ENCODE results near the gene DLG2. TPM values are rescaled to one million over a fixed set of nuclear protein-coding genes. Genes with fewer than 3 reads are reported as not detected.

DLG2 gene
- total RNA-seq, 1 experiment from 2014 or later = 17.5 TPM

DNA sequence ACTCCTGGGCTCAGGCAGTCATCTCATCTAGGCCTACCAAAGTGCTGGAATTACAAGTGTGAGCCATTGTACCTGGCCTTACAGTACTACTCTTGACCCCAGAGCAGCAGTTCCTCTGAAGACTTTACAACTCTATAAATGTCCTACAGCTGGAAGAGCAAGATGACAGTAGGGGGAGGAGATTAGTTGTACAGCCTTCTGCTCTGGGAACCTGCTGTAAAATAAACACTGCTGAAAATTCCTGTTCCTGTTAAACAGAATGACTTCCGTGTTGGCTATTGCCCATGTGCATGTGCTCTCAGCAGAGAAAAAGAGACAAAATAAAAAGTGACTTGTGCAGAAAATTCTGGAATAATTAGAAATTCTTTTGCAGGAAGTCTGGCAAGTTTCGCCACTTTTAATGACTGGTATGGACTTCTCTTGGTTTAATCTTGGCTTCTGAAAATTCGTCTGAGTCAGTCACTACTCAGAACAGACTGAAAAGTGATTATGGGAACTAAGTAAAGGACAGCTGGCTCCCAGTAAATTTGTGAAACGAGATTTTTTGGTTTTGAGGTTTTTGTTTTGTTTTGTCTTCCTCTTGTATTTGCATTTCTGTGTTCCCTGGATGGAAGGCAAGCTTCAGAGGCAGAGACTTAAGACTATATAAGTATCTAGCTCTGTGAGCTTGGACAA lies 955.7 kb downstream of the DLG2 start:
- ChIA-PET POLR2A (no interaction called here), CTCF (no interaction called here)
- Mint-ChIP-seq H3K27ac (peak overlapping the region; percentile 50; the same call in 1 of the 2 replicates), H3K4me1 (peaks cover 51% of the 10 kb centered on the region), H3K36me3 (no peaks in the 10 kb centered on the region), H3K4me3 (no peak overlapping the region), H3K27me3 (ENCODE audit: low read depth) (no peaks in the 10 kb centered on the region), H3K9me3 (no peaks in the 10 kb centered on the region)
- DNase-seq (ENCODE audit: low spot score) (no peak), ATAC-seq (no peak)
- TF ChIP-seq ZNF317 (CRISPR knock-in tag; IDR thresholded peaks at IDR 0.05; ENCODE audit: borderline replicate concordance, low read depth) = no peak
- no peak for TF ChIP-seq NFYB (CRISPR knock-in tag; conservative IDR thresholded peaks at IDR 0.05; ENCODE audit: low read depth)
- no peak for TF ChIP-seq FOXP4 (CRISPR knock-in tag; IDR thresholded peaks at IDR 0.05)
- TF ChIP-seq, protein P1, sequence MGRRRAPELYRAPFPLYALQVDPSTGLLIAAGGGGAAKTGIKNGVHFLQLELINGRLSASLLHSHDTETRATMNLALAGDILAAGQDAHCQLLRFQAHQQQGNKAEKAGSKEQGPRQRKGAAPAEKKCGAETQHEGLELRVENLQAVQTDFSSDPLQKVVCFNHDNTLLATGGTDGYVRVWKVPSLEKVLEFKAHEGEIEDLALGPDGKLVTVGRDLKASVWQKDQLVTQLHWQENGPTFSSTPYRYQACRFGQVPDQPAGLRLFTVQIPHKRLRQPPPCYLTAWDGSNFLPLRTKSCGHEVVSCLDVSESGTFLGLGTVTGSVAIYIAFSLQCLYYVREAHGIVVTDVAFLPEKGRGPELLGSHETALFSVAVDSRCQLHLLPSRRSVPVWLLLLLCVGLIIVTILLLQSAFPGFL (CRISPR knock-in tag; IDR thresholded peaks at IDR 0.05; ENCODE audit: borderline replicate concordance) = no peak
- TF ChIP-seq CREB1 (CRISPR knock-in tag; IDR thresholded peaks at IDR 0.05) = no peak
- no peak for TF ChIP-seq SP1 (CRISPR knock-in tag; conservative IDR thresholded peaks at IDR 0.05)
- no peak for TF ChIP-seq ZNF396 (CRISPR knock-in tag; IDR thresholded peaks at IDR 0.05; ENCODE audit: borderline replicate concordance)
- TF ChIP-seq ZNF263 (CRISPR knock-in tag; IDR thresholded peaks at IDR 0.05; ENCODE audit: low read depth) = no peak
- no peak for TF ChIP-seq RELA (CRISPR knock-in tag; IDR thresholded peaks at IDR 0.05; ENCODE audit: borderline replicate concordance)
- no peak for TF ChIP-seq CREM (CRISPR knock-in tag; IDR thresholded peaks at IDR 0.05)

DNA sequence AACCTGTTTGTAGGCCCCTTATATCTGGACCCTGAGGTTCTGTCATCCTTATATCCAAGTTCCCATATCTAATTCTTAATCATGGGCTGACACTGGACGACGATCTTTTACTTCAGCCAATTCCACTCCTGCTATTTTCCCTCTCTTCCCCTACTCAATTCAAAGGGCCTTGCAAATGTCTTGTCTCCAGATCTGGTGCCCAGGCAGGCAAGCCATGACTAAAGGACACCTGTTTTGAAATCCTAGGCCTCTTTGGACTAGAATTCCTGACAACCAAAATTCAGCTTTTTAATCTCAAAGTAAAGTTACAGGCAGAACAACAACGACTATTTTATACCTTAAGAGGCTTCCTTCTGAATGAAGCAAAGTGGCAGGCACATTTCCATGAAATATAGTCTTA lies 963.4 kb downstream of the DLG2 start:
- TF ChIP-seq NFATC4 (CRISPR knock-in tag; IDR thresholded peaks at IDR 0.05) = no peak
- CTCF ChIA-PET = no interaction called here
- Mint-ChIP-seq H3K9me3 (peaks cover 17% of the 10 kb centered on the region), H3K27me3 (ENCODE audit: low read depth) (no peaks in the 10 kb centered on the region), H3K4me3 (no peak overlapping the region), H3K36me3 (peaks cover 13% of the 10 kb centered on the region), H3K4me1 (no peaks in the 10 kb centered on the region), H3K27ac (no peak overlapping the region)
- ATAC-seq (no peak), DNase-seq (ENCODE audit: low spot score) (no peak)
- POLR2A ChIA-PET = no interaction called here

DNA sequence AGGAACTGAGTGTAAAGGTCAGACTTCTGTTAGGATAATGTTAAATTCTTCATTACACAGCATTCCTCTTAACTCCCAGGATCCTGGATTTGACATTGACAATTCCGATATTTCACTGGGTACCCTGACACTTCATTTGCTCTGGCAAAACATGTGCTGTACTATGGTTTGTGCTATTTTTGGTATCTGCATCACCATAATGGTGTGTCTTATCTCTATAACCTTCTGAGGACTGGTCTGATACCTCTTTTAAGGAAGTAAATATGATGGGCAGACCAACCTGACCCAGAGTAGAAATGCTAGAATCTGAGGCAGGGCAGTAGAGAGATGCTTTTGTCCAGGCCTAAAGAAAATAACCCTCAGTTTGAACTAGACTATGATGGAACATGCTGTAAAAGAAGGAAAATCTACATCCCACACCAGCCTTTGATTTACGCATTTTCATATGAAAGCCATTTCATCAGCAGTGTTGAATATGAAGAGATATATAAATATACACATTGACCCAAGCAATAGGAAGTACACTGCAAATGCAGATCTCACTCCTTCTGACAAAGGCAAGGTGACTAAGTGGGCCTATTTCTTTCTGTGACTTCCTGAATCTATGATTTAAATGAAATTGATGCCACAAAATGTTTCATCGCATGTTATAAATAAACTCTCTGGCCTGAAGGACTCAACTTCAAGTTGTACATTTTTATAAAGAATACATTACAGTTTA lies 966.7 kb downstream of the DLG2 start:
- Mint-ChIP-seq H3K27ac (no peak overlapping the region), H3K36me3 (peaks cover 41% of the 10 kb centered on the region), H3K4me1 (peaks cover 12% of the 10 kb centered on the region), H3K9me3 (peaks cover 44% of the 10 kb centered on the region), H3K27me3 (ENCODE audit: low read depth) (no peaks in the 10 kb centered on the region), H3K4me3 (no peak overlapping the region)
- no peak for DNase-seq (ENCODE audit: low spot score)
- CTCF ChIA-PET = no interaction called here
- no peak for ATAC-seq
- POLR2A ChIA-PET = no interaction called here
- TF ChIP-seq STAT6 (CRISPR knock-in tag; conservative IDR thresholded peaks at IDR 0.05; ENCODE audit: low read depth) (no peak), CDX4 (CRISPR knock-in tag; IDR thresholded peaks at IDR 0.05; ENCODE audit: borderline replicate concordance) (no peak), NR3C1 (CRISPR knock-in tag; conservative IDR thresholded peaks at IDR 0.05; ENCODE audit: low read depth) (no peak), MXD4 (CRISPR knock-in tag; IDR thresholded peaks at IDR 0.05; ENCODE audit: borderline replicate concordance) (no peak), FOXP1 (CRISPR knock-in tag; IDR thresholded peaks at IDR 0.05; ENCODE audit: borderline replicate concordance) (no peak), CREB1 (CRISPR knock-in tag; IDR thresholded peaks at IDR 0.05) (no peak)
- TF ChIP-seq, protein P2, sequence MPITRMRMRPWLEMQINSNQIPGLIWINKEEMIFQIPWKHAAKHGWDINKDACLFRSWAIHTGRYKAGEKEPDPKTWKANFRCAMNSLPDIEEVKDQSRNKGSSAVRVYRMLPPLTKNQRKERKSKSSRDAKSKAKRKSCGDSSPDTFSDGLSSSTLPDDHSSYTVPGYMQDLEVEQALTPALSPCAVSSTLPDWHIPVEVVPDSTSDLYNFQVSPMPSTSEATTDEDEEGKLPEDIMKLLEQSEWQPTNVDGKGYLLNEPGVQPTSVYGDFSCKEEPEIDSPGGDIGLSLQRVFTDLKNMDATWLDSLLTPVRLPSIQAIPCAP (CRISPR knock-in tag; IDR thresholded peaks at IDR 0.05) = no peak
- TF ChIP-seq, protein P3, sequence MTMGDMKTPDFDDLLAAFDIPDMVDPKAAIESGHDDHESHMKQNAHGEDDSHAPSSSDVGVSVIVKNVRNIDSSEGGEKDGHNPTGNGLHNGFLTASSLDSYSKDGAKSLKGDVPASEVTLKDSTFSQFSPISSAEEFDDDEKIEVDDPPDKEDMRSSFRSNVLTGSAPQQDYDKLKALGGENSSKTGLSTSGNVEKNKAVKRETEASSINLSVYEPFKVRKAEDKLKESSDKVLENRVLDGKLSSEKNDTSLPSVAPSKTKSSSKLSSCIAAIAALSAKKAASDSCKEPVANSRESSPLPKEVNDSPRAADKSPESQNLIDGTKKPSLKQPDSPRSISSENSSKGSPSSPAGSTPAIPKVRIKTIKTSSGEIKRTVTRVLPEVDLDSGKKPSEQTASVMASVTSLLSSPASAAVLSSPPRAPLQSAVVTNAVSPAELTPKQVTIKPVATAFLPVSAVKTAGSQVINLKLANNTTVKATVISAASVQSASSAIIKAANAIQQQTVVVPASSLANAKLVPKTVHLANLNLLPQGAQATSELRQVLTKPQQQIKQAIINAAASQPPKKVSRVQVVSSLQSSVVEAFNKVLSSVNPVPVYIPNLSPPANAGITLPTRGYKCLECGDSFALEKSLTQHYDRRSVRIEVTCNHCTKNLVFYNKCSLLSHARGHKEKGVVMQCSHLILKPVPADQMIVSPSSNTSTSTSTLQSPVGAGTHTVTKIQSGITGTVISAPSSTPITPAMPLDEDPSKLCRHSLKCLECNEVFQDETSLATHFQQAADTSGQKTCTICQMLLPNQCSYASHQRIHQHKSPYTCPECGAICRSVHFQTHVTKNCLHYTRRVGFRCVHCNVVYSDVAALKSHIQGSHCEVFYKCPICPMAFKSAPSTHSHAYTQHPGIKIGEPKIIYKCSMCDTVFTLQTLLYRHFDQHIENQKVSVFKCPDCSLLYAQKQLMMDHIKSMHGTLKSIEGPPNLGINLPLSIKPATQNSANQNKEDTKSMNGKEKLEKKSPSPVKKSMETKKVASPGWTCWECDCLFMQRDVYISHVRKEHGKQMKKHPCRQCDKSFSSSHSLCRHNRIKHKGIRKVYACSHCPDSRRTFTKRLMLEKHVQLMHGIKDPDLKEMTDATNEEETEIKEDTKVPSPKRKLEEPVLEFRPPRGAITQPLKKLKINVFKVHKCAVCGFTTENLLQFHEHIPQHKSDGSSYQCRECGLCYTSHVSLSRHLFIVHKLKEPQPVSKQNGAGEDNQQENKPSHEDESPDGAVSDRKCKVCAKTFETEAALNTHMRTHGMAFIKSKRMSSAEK (CRISPR knock-in tag; IDR thresholded peaks at IDR 0.05; ENCODE audit: borderline replicate concordance) = no peak

All from WTC11 (cell line).